IPS DF 19.7 (cell line): ENCODE results near the gene NLRP13.
"Not testable (repeated sequence)": the region's sequence is repeated elsewhere in the genome, so short reads cannot be mapped to it uniquely, and the experiment has no call there.

Experiments used
- DNase-seq: peaks from one replicate; pipeline ENCODE4 v3.0.0-alpha.2; 2013; ENCODE audit warnings: low read depth, low spot score

The NLRP13 gene, protein sequence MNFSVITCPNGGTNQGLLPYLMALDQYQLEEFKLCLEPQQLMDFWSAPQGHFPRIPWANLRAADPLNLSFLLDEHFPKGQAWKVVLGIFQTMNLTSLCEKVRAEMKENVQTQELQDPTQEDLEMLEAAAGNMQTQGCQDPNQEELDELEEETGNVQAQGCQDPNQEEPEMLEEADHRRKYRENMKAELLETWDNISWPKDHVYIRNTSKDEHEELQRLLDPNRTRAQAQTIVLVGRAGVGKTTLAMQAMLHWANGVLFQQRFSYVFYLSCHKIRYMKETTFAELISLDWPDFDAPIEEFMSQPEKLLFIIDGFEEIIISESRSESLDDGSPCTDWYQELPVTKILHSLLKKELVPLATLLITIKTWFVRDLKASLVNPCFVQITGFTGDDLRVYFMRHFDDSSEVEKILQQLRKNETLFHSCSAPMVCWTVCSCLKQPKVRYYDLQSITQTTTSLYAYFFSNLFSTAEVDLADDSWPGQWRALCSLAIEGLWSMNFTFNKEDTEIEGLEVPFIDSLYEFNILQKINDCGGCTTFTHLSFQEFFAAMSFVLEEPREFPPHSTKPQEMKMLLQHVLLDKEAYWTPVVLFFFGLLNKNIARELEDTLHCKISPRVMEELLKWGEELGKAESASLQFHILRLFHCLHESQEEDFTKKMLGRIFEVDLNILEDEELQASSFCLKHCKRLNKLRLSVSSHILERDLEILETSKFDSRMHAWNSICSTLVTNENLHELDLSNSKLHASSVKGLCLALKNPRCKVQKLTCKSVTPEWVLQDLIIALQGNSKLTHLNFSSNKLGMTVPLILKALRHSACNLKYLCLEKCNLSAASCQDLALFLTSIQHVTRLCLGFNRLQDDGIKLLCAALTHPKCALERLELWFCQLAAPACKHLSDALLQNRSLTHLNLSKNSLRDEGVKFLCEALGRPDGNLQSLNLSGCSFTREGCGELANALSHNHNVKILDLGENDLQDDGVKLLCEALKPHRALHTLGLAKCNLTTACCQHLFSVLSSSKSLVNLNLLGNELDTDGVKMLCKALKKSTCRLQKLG

DNA sequence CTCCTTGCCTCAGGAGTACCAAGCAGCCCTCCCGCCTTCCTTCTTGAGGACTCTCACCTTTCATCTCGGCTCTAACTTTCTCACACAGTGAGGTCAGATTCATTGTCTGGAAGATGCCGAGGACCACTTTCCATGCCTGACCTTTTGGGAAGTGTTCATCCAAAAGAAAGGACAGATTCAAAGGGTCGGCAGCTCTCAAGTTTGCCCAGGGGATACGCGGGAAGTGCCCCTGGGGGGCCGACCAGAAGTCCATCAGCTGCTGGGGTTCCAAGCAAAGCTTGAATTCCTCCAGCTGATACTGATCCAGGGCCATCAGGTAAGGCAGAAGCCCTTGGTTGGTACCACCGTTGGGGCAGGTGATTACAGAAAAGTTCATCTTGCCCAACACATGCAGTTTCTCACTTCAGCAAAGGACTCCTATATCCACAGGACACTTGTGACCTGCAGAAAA, at the start of gene NLRP13:
NLRP13 (minus strand) TSS at position 401 of the 451 bp plus-strand sequence; CDS start at position 376, 25 bp downstream.
- DNase-seq, result no peak

DNA sequence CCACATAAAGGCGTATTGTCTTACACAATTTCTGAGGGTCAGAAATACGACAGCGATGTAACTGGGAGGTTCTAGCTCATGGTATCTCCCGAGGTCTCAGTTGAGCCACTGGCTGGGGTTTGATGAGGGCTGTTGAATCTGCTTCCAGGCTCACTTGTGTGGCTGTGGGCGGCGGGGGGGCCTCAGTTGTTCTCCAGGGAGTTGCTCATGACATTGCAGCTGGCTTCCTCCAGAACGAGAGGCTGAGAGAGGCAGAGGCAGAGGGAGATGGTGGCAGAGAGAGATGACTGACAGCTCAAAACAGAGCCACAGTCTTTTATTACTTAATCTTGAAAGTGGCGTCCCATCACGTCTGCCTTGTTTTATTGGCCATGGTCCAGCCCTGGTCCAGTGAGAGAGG, 48.3 kb upstream of the NLRP13 start:
- DNase-seq, result no peak

DNA sequence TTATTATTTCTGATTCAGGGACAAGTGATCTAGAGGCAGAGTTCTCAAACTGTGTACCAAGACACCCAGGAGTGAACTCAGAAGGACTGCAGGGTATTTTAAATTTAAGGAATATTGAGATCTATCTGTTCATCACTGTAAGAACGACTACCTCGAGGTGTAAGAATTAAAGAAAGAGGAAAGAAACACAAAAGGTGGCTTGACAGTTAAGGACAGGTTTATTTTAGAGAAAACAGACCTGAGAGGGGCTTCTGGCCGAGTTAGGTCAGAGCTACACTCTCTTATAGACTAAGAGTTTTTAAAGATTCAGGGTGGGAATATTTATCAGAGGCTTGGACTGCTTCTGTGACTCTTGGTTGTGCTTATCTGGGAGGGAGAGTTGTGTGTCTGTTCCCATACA, 41.8 kb upstream of the NLRP13 start:
- no peak for DNase-seq

DNA sequence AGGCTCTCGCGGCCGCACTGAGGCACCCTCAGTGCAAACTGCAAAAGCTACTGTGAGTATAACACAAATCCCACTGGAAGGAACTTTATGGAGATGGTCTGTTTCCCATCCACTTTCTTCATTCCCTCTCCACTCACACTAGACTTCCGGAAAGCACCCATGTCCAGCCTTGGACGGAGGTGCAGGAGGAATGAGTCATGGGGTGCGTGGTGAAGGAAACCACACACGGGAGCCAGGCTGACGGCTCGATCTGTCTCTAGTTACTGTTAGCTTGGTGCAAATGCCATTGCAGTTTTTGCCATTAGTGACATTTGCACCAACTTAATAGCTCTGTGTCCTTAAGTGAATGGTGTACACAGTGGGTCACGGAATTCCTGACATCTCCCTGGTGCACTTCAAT, 30.1 kb upstream of the NLRP13 start:
- DNase-seq, result no peak

DNA sequence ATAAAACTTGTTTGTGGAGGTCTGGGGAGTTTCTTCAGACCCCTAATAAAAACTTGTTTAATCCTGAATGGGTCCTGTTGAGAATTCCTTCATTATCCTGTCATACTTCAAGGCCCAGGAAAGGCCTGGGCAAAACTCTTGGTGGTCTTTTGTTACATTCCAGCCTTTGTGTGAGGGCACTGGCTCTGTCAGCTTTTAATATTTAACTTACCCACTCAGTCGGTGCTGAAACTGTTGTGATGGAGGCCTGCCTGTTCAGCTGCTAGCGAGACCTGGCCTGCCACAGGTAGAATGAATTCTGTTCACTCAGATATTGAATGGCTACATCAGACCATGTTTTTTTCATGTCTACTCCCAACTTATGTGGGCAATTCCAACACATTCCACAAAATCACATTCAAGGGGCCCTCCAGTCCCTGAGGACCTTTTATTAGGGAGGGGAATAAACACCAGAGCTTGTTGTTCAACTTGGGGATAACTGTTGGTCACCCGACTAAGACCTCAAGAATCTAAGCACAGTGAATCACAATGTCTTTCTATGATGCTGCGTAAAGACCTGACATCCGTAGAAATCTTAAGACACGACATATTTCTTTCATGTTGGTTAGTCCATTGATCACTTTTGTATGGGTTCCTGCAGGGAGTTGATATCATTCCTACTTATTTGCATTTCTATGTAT, 28.0 kb upstream of the NLRP13 start:
- no peak for DNase-seq

DNA sequence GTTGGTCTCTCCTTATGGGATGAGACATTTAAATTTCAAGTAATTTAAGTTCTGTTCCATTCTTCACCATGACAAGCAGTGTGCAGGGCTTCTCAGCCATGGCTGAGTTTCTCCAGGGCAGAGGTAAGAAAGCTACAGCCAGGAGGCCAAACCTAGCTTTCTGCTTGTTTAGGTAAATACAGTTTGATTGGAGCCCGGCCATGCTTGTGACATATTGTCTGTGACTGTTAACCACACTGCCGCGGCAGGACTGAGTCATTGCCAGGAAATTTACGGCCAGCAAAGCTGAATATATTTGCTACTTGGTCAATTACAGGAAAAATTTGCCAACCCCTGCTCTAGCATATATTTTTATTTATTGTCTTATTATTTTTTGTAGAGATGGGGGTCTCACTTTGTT, 26.2 kb upstream of the NLRP13 start:
- no peak for DNase-seq

DNA sequence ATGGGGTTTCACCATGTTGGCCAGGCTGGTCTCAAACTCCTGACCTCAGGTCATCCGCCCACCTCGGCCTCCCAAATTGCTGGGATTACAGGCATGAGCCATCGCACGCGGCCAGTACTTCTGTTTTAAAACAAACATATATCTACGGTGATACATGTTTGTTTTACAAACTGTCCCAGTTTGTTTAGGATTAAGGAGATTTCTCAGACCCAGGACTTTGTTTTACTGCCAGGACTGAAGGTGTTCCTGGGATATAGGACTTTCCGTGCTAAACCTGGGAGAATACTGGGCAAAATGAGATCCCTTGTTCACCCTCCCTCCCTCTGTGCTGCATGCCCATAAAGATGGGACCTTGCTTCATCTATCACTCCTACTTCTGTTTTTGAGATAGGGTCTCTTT, 24.3 kb upstream of the NLRP13 start:
- no peak for DNase-seq

DNA sequence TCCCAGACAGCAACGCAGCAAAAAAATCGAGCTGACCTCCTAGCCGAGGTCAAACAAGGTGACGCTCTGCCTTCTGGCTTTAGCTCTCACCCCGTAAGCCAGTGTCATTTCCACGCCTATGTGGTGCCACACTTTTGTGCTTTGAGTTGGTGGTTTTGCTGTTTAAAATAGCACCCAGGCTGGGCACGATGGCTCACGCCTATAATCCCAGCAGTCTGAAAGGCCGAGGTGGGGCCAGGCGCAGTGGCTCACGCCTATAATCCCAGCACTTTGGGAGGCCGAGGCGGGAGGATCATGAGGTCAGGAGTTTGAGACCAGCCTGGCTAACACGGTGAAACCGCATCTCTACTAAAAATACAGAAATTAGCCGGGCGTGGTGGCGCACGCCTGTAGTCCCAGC, 18.4 kb upstream of the NLRP13 start:
- DNase-seq, result not testable (repeated sequence)

DNA sequence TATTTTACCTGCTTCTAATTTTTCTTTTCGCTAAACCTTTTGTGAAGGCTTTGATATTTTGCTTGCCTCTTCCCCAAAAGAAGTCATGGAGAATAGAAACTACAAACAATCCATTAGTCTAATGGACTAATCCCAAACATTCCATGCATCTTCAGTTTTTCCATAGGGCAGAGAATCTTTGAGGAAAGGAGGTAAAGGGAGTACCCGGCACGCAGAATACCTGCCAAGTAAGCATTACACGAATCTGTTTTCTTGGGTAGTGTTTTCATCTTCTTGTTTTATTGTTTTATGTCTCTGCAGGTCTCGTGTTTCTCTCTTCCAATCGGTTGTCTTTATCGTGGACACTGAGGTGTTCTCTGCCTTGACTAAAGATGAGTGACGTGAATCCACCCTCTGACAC, 15.4 kb upstream of the NLRP13 start, which contains the start of gene NLRP8:
NLRP8 (plus strand) TSS at position 301 of the 400 bp plus-strand sequence.
- DNase-seq, result no peak

DNA sequence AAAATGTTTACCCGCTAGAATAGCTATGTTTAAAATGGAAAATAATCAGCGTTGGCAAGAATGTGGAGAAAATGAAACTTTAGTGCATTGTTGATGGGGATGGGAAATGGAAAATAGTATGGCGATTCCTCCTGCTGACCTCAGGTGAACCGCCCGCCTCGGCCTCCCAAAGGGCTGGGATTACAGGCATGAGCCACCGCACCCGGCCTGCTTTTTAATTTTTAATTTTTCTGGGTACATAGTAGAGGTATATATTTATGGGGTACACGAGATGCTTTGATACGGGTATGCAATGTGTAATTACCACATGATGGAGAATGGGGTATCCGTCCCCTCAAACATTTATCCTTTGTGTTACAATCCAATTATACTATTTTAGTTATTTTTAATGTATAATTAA, 8.2 kb upstream of the NLRP13 start:
- no peak for DNase-seq

DNA sequence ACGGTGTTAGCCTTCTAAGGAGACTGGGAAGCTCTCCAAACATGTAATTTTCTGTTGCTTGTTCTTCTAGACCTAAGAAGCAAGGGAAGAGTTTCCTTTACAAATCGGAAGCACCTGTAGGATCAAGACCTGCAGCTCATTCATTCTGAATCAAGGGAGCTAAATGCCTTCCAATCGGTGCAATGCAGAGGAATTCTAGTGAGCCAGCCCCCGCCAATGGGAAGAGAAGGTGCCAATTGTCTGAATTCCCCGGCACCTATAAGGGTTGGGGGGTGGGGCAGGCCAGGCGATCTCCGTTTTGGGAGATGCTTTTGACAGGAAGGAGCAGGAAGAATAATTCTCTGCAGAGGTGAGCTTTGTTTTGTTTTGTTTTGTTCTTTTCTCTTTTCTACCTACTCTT, 7.1 kb upstream of the NLRP13 start:
- DNase-seq, result no peak

DNA sequence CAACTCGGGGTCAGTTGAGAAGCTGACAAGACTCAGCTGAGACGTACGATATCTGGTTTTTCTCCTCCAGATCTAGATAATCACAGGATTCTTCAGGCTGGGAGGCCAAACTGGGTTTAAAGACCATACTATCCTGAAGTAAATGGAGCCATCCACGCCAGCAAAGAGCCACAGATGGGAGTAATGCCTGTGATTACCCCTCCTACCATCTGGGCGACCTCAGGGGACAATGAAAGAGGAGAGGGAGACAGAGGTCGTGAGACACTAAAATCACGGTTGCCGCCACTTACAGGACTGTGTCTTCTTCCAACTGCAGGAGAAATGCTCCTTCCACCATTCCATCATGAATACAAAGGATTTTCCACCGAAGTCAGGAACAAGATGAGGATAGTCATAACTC, 3.1 kb upstream of the NLRP13 start:
- DNase-seq, result no peak

DNA sequence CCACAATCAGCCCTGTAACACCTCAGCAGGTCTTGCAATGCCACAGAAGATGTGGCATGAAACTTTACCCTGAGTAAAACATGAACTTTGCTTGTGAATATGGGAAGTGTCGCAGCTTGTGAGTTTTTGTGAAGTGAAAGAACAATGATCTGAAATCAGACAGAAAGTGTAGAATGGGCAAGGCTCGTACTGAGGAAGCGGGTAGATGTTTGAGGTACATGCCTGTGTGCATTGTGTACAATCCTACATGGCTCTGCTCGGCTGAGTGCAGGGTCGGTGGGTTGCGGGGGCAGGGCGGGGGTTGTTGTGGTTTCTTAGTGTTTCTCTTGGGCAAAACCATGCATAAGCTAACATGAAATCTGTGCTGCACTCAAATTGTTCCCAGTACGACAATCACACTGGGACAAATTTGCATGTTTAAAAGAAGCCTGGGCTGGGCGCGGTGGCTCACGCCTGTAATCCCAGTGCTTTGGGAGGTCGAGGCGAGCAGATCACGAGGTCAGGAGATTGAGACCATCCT, 1.1 kb downstream of the NLRP13 start:
- DNase-seq, result no peak

DNA sequence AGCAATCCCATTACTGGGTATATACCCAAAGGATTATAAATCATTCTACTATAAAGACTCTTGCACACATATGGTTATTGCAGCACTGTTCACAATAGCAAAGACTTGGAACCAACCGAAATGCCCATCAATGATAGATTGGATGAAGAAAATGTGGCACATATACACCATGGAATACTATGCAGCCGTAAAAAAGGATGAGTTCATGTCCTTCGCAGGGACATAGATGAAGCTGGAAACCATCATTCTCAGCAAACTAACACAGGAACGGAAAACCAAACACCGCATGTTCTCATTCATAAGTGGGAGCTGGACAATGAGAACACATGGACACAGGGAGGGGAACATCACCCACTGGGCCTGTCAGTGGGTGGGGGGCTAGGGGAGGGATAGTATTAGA, 2.9 kb downstream of the NLRP13 start:
- DNase-seq, result not testable (repeated sequence)

DNA sequence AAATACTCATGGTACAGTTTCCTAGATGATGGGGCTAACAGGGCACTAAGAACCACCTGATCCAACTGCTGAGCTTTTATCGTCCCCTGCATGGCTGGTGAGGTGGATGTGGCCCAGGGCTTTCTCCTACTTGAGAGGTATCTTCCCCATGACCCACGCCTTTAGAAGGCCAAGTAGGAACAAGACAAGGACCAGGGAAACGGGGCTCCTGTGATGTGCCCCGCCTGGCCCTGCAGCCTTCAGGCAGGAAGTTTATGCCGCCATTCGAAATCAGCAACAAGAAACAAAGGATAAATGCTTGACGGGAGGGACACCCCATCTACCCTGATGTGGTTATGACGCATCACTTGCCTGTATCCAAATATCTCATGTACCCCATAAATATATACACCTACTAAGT, 4.1 kb downstream of the NLRP13 start:
- no peak for DNase-seq

DNA sequence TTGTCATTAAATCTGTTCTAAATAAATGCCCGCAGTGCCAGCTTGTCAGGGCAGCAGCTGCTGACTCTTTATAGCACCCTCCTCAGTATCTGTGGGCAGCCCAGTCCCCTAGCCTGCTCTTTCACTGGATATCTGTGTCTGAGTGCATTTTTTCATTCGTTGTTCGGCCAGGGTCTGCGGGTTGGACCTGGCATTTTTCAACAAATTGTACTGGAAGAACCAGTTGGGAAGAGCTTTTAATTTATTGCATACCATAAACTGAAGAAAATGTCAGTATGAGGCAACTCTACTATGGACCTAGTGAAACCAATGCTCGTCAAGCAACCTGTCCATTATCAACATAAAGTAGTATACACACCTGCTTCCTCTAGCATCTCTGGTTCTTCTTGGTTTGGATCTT, 8.6 kb downstream of the NLRP13 start:
- no peak for DNase-seq

DNA sequence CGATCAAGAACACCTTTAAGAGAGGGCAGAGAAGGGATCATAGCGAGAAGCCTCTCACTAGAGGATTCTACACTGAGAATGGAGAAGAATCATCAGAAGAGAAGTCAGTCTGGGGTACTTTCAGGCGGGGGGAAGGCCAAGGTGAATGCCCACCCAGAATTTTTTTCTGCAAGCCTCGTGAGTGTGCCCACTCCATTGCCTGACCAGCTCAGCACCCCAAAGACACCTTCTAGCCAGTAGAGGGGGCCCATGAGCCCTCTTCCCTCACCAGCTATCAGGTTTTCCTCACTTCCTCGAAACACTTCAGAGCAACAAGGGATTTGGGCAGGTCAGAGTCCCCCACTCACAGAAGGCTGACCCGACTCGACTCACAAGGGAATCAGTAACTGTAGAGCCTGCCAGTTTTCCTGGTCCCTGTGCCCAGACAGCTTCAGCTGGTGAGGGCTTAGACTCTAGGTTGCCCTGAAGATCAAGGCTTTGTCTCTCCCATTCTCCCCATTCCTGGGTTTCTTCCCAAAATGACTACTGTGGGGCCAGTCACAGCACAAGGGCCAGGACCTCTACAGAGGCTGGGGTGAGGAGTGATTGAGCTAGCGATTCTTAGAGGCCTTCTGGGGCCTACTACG, 18.4 kb downstream of the NLRP13 start:
- no peak for DNase-seq

DNA sequence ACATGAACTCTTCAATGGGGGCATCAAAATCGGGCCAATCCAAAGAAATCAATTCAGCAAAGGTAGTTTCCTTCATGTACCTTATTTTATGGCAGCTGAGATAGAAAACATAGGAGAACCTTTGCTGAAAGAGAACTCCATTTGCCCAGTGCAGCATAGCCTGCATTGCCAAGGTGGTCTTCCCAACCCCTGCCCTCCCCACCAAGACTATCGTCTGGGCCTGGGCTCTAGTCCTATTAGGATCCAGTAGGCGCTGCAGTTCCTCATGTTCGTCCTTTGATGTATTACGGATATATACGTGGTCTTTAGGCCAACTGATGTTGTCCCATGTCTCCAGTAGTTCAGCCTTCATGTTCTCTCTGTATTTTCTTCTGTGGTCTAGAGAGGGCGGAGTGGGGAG, 19.2 kb downstream of the NLRP13 start:
- DNase-seq, result no peak

DNA sequence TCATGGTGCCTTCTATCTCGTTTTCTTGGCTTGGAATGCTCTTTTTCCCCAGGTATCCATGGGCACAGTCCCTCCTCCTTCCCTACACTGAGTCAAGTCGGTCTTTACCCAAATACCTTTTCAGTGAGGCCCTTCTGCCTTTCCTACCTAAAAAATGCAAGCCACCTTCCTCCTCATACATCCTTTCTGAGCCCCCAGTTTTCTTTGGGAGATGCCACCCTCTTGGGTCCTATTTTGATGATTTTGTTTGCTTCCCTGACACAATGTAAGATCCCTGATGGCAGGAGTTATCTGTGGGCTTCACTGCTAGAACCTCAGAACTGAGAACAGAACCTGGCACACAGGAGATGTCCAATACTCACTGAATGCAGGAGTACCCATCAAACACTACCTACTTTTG, 22.3 kb downstream of the NLRP13 start:
- DNase-seq, result no peak

DNA sequence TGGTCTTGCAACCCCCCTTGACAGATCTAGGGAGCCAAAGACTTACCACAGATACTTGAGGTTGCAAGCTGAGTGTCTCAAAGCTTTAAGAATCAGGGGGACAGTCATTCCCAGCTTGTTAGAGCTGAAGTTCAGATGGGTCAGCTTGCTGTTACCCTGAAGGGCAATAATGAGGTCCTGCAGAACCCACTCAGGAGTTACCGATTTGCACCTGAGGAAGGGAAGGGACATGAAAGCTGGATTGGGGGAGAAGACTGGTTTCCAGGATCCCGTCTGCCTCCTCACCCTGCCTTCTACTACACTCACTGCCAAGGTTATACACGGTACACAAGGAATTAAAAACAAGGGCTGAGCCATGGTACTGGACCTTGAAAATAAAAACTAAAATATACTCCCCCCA, 24.4 kb downstream of the NLRP13 start:
- no peak for DNase-seq

DNA sequence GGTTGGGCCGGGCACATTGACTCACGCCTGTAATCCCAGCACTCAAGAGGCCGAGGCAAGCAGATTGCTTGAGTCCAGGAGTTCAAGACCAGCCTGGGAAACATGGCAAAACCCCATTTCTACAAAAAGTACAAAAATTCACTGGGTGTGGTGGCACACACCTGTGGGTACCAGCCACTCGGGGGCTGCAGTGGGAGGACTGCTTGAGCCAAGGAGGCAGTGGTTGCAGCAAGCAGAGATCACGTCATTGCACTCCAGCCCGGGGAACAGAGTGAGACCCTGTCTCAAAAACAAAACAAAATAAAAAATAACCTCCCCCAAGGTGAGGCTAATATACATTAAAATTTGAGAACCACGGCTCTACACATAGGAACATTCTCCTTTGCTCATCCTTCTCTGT, 24.9 kb downstream of the NLRP13 start:
- DNase-seq, result no peak
